A549 (cell line): Measurements from ENCODE around the gene AAR2. TPM values are rescaled to one million over a fixed set of nuclear protein-coding genes. Genes with fewer than 3 reads are reported as not detected.

Source experiments
- ATAC-seq, 2 experiments: fragments of 200-7000 bp in 1 of 2; fragments of >200 bp in 1 of 2; cut with Nextera tagmentation in 1 of 2; cut with Tn5 transposase in 1 of 2; 3 replicates each; pipeline versions ENCODE4 v1.8.0 to v1.9.1; 2018 to 2020; ENCODE audit warnings: mild to moderate bottlenecking in 1 of 2, moderate library complexity in 1 of 2
- CTCF ChIA-PET: fragments of 300-600 bp; sonication (Branson Sonifier 250); formaldehyde crosslinking; extraction: SDS; loops from one replicate; lab custom pipeline; 2021; ENCODE audit warnings: antibody characterized with exemption, inconsistent platforms; lab: Yijun Ruan, JAX
- POLR2A ChIA-PET: fragments of 350-600 bp; formaldehyde crosslinking; extraction: SDS; loops from one replicate; lab custom pipeline; 2021; ENCODE audit warnings: antibody characterized with exemption, inconsistent platforms; lab: Yijun Ruan, JAX
- DNase-seq, 2 experiments: peaks; one replicate each; pipeline versions ENCODE4 v3.0.0 to v3.0.0-alpha.2; 2011 to 2016; ENCODE audit warnings: low read depth in 1 of 2, low spot score in 1 of 2
- FAIRE-seq: peaks from 2 replicates; lab custom pipeline; 2011; peaks lifted over from hg19 to GRCh38; lab: Jason Lieb, UNC
- H3K27ac ChIP-seq, 2 experiments: fragments of >200 bp; sonication (Bioruptor Twin); formaldehyde crosslinking; 3 replicates each; pipeline ENCODE4 v1.5.1; 2016 to 2017
- H3K4me1 ChIP-seq: fragments of >200 bp; sonication (Bioruptor Twin); formaldehyde crosslinking; 3 replicates; pipeline ENCODE4 v1.6.1; 2016
- H3K4me2 ChIP-seq: fragments of >200 bp; sonication (Bioruptor Twin); formaldehyde crosslinking; 3 replicates; pipeline ENCODE4 v1.6.1; 2016
- H3K4me3 ChIP-seq: fragments of >200 bp; sonication (Bioruptor Twin); formaldehyde crosslinking; 3 replicates; pipeline ENCODE4 v1.5.1; 2016
- H3K9me3 ChIP-seq: fragments of >200 bp; sonication (Bioruptor Twin); formaldehyde crosslinking; 3 replicates; pipeline ENCODE4 v1.6.1; 2016
- BHLHE40 ChIP-seq: IDR thresholded peaks from 2 replicates; pipeline ENCODE4 v1.6.1; 2012; ENCODE audit warnings: low read depth, low read length, inconsistent platforms
- CEBPB ChIP-seq, 2 experiments: fragments of >200 bp in 1 of 2; sonication (Bioruptor Twin) in 1 of 2; formaldehyde crosslinking in 1 of 2; IDR thresholded peaks; 2 replicates each; pipeline ENCODE4 v1.6.1; 2012 to 2016
- CHD2 ChIP-seq: fragments of 150-350 bp; IDR thresholded peaks from 2 replicates; pipeline ENCODE4 v1.6.1; 2014; ENCODE audit warnings: low read length; ENCODE audit not compliant: partially characterized antibody
- CHD4 ChIP-seq: fragments of 200-600 bp; sonication (generic); IDR thresholded peaks from 2 replicates; pipeline ENCODE4 v1.6.1; 2016; ENCODE audit warnings: antibody characterized with exemption, mild to moderate bottlenecking, borderline replicate concordance
- CTCF ChIP-seq: fragments of >200 bp; sonication (Bioruptor Twin); formaldehyde crosslinking; IDR thresholded peaks from 3 replicates; pipeline ENCODE4 v1.5.1; 2016
- ESRRA ChIP-seq: fragments of 150-350 bp; IDR thresholded peaks from 2 replicates; pipeline ENCODE4 v1.6.1; 2014; ENCODE audit warnings: mild to moderate bottlenecking, low read length, borderline replicate concordance
- FOSB ChIP-seq: fragments of 250-450 bp; sonication (Bioruptor Pico); IDR thresholded peaks from 2 replicates; pipeline ENCODE4 v1.5.0; 2020; ENCODE audit warnings: mild to moderate bottlenecking, moderate library complexity
- FOSL2 ChIP-seq, 2 experiments: fragments of 450-650 bp in 1 of 2; fragments of >200 bp in 1 of 2; sonication (Bioruptor Twin) in 1 of 2; formaldehyde crosslinking; IDR thresholded peaks; 2 replicates each; pipeline versions ENCODE4 v1.5.0 to v1.6.1; 2016 to 2020; ENCODE audit warnings: mild to moderate bottlenecking in 1 of 2, moderate library complexity in 1 of 2
- FOXS1 ChIP-seq: fragments of 250-450 bp; sonication (Bioruptor Pico); IDR thresholded peaks from 2 replicates; pipeline ENCODE4 v1.5.0; 2020; ENCODE audit warnings: mild to moderate bottlenecking, moderate library complexity
- GATA3 ChIP-seq: IDR thresholded peaks from 2 replicates; pipeline ENCODE4 v1.6.1; 2012; ENCODE audit warnings: borderline replicate concordance
- HEYL ChIP-seq: fragments of 250-450 bp; sonication (Bioruptor Pico); IDR thresholded peaks from 2 replicates; pipeline ENCODE4 v1.8.0; 2021; ENCODE audit warnings: mild to moderate bottlenecking, moderate library complexity
- HOXA7 ChIP-seq: fragments of 250-450 bp; sonication (Bioruptor Pico); IDR thresholded peaks from 2 replicates; pipeline ENCODE4 v1.5.0; 2020; ENCODE audit warnings: mild to moderate bottlenecking, moderate library complexity
- HOXB13 ChIP-seq: fragments of 250-450 bp; sonication (Bioruptor Pico); IDR thresholded peaks from 2 replicates; pipeline ENCODE4 v1.5.0; 2020; ENCODE audit warnings: low read depth, mild to moderate bottlenecking, moderate library complexity
- KDM1A ChIP-seq: fragments of 200-600 bp; sonication (generic); IDR thresholded peaks from 2 replicates; pipeline ENCODE4 v1.6.1; 2016; ENCODE audit warnings: low read depth, mild to moderate bottlenecking
- MAZ ChIP-seq: fragments of 150-350 bp; IDR thresholded peaks from 2 replicates; pipeline ENCODE4 v1.6.1; 2014; ENCODE audit warnings: antibody characterized with exemption, low read depth, low read length, borderline replicate concordance
- MYC ChIP-seq: IDR thresholded peaks from 2 replicates; pipeline ENCODE4 v1.6.1; 2012; ENCODE audit warnings: mild to moderate bottlenecking, inconsistent platforms, low read length, improper control_type of control experiment, borderline replicate concordance
- NPAS2 ChIP-seq: fragments of 250-450 bp; sonication (Bioruptor Pico); IDR thresholded peaks from 2 replicates; pipeline ENCODE4 v1.8.0; 2022; ENCODE audit warnings: mild to moderate bottlenecking, moderate library complexity, borderline replicate concordance
- NR3C1 ChIP-seq: fragments of >200 bp; sonication (Bioruptor Twin); formaldehyde crosslinking; IDR thresholded peaks from 3 replicates; pipeline ENCODE4 v1.6.1; 2017
- PHF8 ChIP-seq: fragments of 200-600 bp; sonication (generic); IDR thresholded peaks from 2 replicates; pipeline ENCODE4 v1.6.1; 2016; ENCODE audit warnings: low read depth, mild to moderate bottlenecking, antibody characterized with exemption, moderate library complexity, borderline replicate concordance
- REST ChIP-seq: fragments of 200-600 bp; sonication (generic); IDR thresholded peaks from 2 replicates; pipeline ENCODE4 v1.6.1; 2016; ENCODE audit warnings: antibody characterized with exemption, mild to moderate bottlenecking, moderate library complexity
- RFX5 ChIP-seq: fragments of 450-650 bp; IDR thresholded peaks from 2 replicates; pipeline ENCODE4 v1.7.1; 2014; ENCODE audit warnings: antibody characterized with exemption, mild to moderate bottlenecking, moderate library complexity
- SMC3 ChIP-seq: fragments of >200 bp; sonication (Bioruptor Twin); formaldehyde crosslinking; IDR thresholded peaks from 3 replicates; pipeline ENCODE4 v1.6.1; 2018; ENCODE audit warnings: inconsistent platforms
- ZC3H11A ChIP-seq: fragments of 450-650 bp; IDR thresholded peaks from 2 replicates; pipeline ENCODE4 v1.6.1; 2014; ENCODE audit warnings: antibody characterized with exemption, mild to moderate bottlenecking
- ZFP36 ChIP-seq: fragments of 450-650 bp; IDR thresholded peaks from 2 replicates; pipeline ENCODE4 v1.6.1; 2014; ENCODE audit warnings: borderline replicate concordance; ENCODE audit not compliant: partially characterized antibody
- WGBS: methylation state at CpG from one replicate; pipeline ENCODE4 v1.1.6; 2017; ENCODE audit errors: missing lambda C conversion rate; 5-methylcytosine and 5-hydroxymethylcytosine counted together
- polyA plus RNA-seq, 4 experiments: library from polyadenylated mRNA; depleted of rRNA in 3 of 4; stranded (reverse); fragments of >200 nt; fragmentation: RNase III in 1 of 4; extraction: RNeasy Plus Mini Kit Qiagen cat#74134 plus additional on column Dnase treatment in 1 of 4; gene quantifications; 2 replicates in 3 of 4; 3 replicates in 1 of 4; pipeline ENCODE4 v1.2.3, GENCODE V29; 2011 to 2017
- TF ChIP-seq, protein P1 (sequence below): fragments of 450-650 bp; IDR thresholded peaks from 2 replicates; pipeline ENCODE4 v1.6.1; 2014; ENCODE audit warnings: antibody characterized with exemption

Gene AAR2
- polyA plus RNA-seq, 2 of the 4 experiments (the other 2 are of a cell fraction), result 26.8 to 29.2 TPM

- TF ChIP-seq FOSL2 (IDR thresholded peaks at IDR 0.05), result no peak
- TF ChIP-seq FOSL2 (CRISPR knock-in tag; IDR thresholded peaks at IDR 0.05), result no peak
- TF ChIP-seq GATA3, result no peak
- no peak for TF ChIP-seq CEBPB (IDR thresholded peaks at IDR 0.05)
- no peak for TF ChIP-seq HEYL
- TF ChIP-seq ZC3H11A, result no peak
- TF ChIP-seq CTCF, result no peak
- TF ChIP-seq MAZ, result no peak
- no peak for TF ChIP-seq ESRRA
- no peak for TF ChIP-seq SMC3
- TF ChIP-seq BHLHE40, result no peak
- TF ChIP-seq CHD2, result no peak
- no peak for TF ChIP-seq PHF8
- TF ChIP-seq, protein P1, sequence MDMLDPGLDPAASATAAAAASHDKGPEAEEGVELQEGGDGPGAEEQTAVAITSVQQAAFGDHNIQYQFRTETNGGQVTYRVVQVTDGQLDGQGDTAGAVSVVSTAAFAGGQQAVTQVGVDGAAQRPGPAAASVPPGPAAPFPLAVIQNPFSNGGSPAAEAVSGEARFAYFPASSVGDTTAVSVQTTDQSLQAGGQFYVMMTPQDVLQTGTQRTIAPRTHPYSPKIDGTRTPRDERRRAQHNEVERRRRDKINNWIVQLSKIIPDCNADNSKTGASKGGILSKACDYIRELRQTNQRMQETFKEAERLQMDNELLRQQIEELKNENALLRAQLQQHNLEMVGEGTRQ, result no peak
- no peak for TF ChIP-seq NR3C1
- TF ChIP-seq CHD4, result no peak
- TF ChIP-seq REST, result no peak
- TF ChIP-seq ZFP36, result no peak
- TF ChIP-seq RFX5, result no peak
- TF ChIP-seq HOXB13, result no peak
- no peak for TF ChIP-seq MYC
- TF ChIP-seq, all 56 proteins: peak for 0
- Histone ChIP-seq H3K27ac (no peak overlapping the region), H3K4me1 (no peaks in the 10 kb centered on the region), H3K4me3 (no peak overlapping the region), H3K4me2 (no peak overlapping the region), H3K9me3 (no peaks in the 10 kb centered on the region)
- ATAC-seq, result no peak
- ChIA-PET POLR2A (interaction anchor here (0.7 kb wide), 1 partner anchor 142 kb away, joined by 5 read pairs; no protein-coding TSS in a partner anchor), CTCF (interaction anchor here (1.7 kb wide), 1 partner anchor 190 kb away, joined by 5 read pairs; no protein-coding TSS in a partner anchor)
- no peak for DNase-seq
- no peak for FAIRE-seq
- 90% methylated on average over 3 of the region's 3 CpGs for WGBS
Observed at GRCh38 chr20:36249450-36249849, 13.2 kb downstream of the AAR2 start.

- H3K9me3 ChIP-seq, result no peaks in the 10 kb centered on the region
- no peak overlapping the region for H3K4me2 ChIP-seq
- H3K4me3 ChIP-seq, result no peak overlapping the region
- POLR2A ChIA-PET, result no interaction called here
- H3K27ac ChIP-seq, result no peak overlapping the region
- CTCF ChIA-PET, result interaction anchor here (0.6 to 1.2 kb wide), 4 partner anchors 22 to 706 kb away, joined by 3 to 4 read pairs (median 3); no protein-coding TSS in a partner anchor
- FAIRE-seq (no peak), DNase-seq (no peak), ATAC-seq (no peak)
- H3K4me1 ChIP-seq, result no peaks in the 10 kb centered on the region
- TF ChIP-seq FOXS1 (CRISPR knock-in tag) (no peak), FOSB (CRISPR knock-in tag) (no peak), HOXA7 (CRISPR knock-in tag) (no peak), KDM1A (no peak), NPAS2 (CRISPR knock-in tag) (no peak)
- WGBS, result 95% methylated on average over 5 of the region's 5 CpGs
Observed at GRCh38 chr20:36251426-36251825, 15.1 kb downstream of the AAR2 start.
